ENCODE measurements around the gene KCP.

KCP gene

GRCh38 chr7:128906001-128906765 lies 4.3 kb downstream of the KCP start:
- no peak for DNase-seq

- DNase-seq: no peak
Observed at GRCh38 chr7:128904381-128905197, 5.9 kb downstream of the KCP start.

GRCh38 chr7:128903621-128904361 lies 6.7 kb downstream of the KCP start:
- no peak for DNase-seq

- no peak for DNase-seq
Observed at GRCh38 chr7:128902761-128903585, 7.5 kb downstream of the KCP start.

- DNase-seq: no peak
Observed at GRCh38 chr7:128900237-128900636, 10.3 kb downstream of the KCP start.

GRCh38 chr7:128899392-128899791 lies 11.1 kb downstream of the KCP start:
- no peak for DNase-seq

- no peak for DNase-seq
Observed at GRCh38 chr7:128895320-128895719, 15.2 kb downstream of the KCP start.

GRCh38 chr7:128894101-128894440 lies 16.4 kb downstream of the KCP start:
- DNase-seq: no peak

- no peak for DNase-seq
Observed at GRCh38 chr7:128893251-128894100, 17.0 kb downstream of the KCP start.

GRCh38 chr7:128892521-128893250 lies 17.8 kb downstream of the KCP start:
- no peak for DNase-seq

GRCh38 chr7:128891942-128892269 lies 18.6 kb downstream of the KCP start:
- no peak for DNase-seq

- no peak for DNase-seq
Observed at GRCh38 chr7:128891110-128891941, 19.2 kb downstream of the KCP start.

- no peak for DNase-seq
Observed at GRCh38 chr7:128890306-128891109, 20.0 kb downstream of the KCP start.

GRCh38 chr7:128889121-128889520 lies 21.4 kb downstream of the KCP start:
- DNase-seq: no peak

GRCh38 chr7:128888756-128889095 lies 21.8 kb downstream of the KCP start:
- DNase-seq: no peak

- DNase-seq: no peak
Observed at GRCh38 chr7:128888039-128888755, 22.3 kb downstream of the KCP start.

- DNase-seq: no peak
Observed at GRCh38 chr7:128887169-128888038, 23.1 kb downstream of the KCP start.

Measured in C1 segment of cervical spinal cord (tissue), 14 donors.